Right lobe of liver (tissue), 4 donors: ENCODE data around the gene ST6GALNAC1.

ENCODE experiments used
- CTCF ChIP-seq, 4 donors: fragments of 200-600 bp in 3 of 4; fragments of 450-650 bp in 1 of 4; IDR thresholded peaks; one replicate each; pipeline versions ENCODE4 v1.5.1 to v1.8.0; 2016 to 2022; ENCODE audit warnings: antibody characterized with exemption in 4 of 4, mild to moderate bottlenecking in 2 of 4
- POLR2A ChIP-seq: fragments of 450-650 bp; IDR thresholded peaks from one replicate; pipeline ENCODE4 v1.6.1; 2017; ENCODE audit warnings: antibody characterized with exemption, mild to moderate bottlenecking
- donor health status: DM: no; HTN: no; CAD: no.
- donor health status: DM: no; HTN: no; CAD: no.
- donor health status: DM: no; HTN: yes; CAD: no.

DNA sequence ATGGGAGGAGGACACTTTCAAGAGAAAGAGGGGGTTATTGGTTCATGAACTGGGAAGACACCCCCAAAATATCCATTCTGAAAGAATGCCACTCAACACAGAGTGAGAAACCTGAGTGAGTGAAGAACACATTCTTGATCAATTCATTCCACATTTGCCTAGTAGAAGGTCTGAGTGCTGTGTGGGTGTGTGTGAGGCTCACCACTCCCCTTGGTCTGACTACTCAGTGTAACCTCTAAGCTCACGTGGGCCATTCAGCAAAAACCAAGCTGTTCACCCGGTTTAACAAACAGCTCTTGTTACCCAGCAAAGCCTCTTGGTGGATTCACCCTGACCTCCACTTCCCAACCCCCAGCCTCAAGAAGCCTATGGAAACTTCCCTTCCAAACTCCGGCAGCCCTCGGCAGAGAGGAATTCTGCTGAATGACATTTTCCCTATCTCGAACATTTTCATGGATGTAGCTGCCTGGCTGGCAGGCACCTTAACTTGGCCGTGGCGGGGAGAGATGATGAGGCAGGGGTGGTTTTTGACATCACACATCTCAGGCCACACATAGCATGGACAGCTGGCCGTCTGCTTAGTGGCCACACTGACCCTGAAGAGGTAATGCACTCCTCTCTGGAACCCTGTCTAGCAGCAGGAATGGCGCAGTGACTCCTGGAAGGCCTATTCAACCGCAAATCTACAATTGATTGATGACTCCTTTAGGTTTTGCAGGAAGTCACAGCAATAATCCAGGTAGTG lies 11.6 kb downstream of the ST6GALNAC1 start:
- no peak for TF ChIP-seq CTCF (IDR thresholded peaks at IDR 0.05)
- no peak for TF ChIP-seq POLR2A
